PC-9 (cell line): Measurements from ENCODE around the gene CFAP77. TPM values are rescaled to one million over a fixed set of nuclear protein-coding genes. Genes with fewer than 3 reads are reported as not detected.

Experiments used
- BruUV-seq: library from RNA; stranded (reverse); fragments of 400-500 nt; replicated peaks from 2 replicates; lab custom pipeline; 2021; lab: Mats Ljungman, UMichigan
- CTCF ChIA-PET: fragments of 300-600 bp; sonication (Branson Sonifier 250); formaldehyde crosslinking; loops from one replicate; lab custom pipeline; 2022; ENCODE audit warnings: antibody characterized with exemption; lab: Charles Lee
- POLR2A ChIA-PET: fragments of 300-600 bp; sonication (Branson Sonifier 250); formaldehyde crosslinking; loops from one replicate; lab custom pipeline; 2022; ENCODE audit warnings: antibody characterized with exemption; ENCODE audit not compliant: unreplicated experiment; lab: Charles Lee
- DNase-seq, 2 experiments: peaks; one replicate each; pipeline versions ENCODE4 v3.0.0 to v3.0.0-alpha.2; 2015 to 2022; ENCODE audit warnings: mixed read lengths in 1 of 2
- H2AFZ ChIP-seq: fragments of 200-600 bp; sonication (generic); 2 replicates; pipeline ENCODE4 v1.8.1; 2017; ENCODE audit warnings: antibody characterized with exemption
- H3F3A ChIP-seq: fragments of 200-600 bp; sonication (generic); 2 replicates; pipeline ENCODE4 v1.8.1; 2017; ENCODE audit warnings: antibody characterized with exemption, mild to moderate bottlenecking, low read depth; ENCODE audit not compliant: insufficient read depth
- H3K27ac ChIP-seq: fragments of 200-600 bp; sonication (generic); 2 replicates; pipeline ENCODE4 v1.6.1; 2016; ENCODE audit warnings: mixed run types
- H3K27me3 ChIP-seq: fragments of 200-600 bp; sonication (generic); 2 replicates; pipeline ENCODE4 v1.6.1; 2016; ENCODE audit warnings: low read depth, mixed run types; ENCODE audit not compliant: insufficient read depth
- H3K36me3 ChIP-seq: fragments of 200-600 bp; sonication (generic); 2 replicates; pipeline ENCODE4 v1.6.1; 2016; ENCODE audit warnings: low read depth, mixed run types
- H3K4me1 ChIP-seq: fragments of 200-600 bp; sonication (generic); replicated peaks from 2 replicates; pipeline ENCODE4 v1.6.1; 2016; ENCODE audit warnings: mixed run types; ENCODE audit not compliant: insufficient read depth
- H3K4me2 ChIP-seq: fragments of 200-600 bp; sonication (generic); 2 replicates; pipeline ENCODE4 v1.6.1; 2017; ENCODE audit warnings: mixed run types
- H3K4me3 ChIP-seq: fragments of 200-600 bp; sonication (generic); 2 replicates; pipeline ENCODE4 v1.6.1; 2016; ENCODE audit warnings: mixed run types
- H3K79me2 ChIP-seq: fragments of 200-600 bp; sonication (generic); 2 replicates; pipeline ENCODE4 v1.6.1; 2017; ENCODE audit warnings: low read depth, mixed run types
- H3K9me2 ChIP-seq: fragments of 200-600 bp; sonication (generic); 2 replicates; pipeline ENCODE4 v1.8.1; 2017; ENCODE audit warnings: mild to moderate bottlenecking; ENCODE audit not compliant: insufficient read depth
- H3K9me3 ChIP-seq: fragments of 200-600 bp; sonication (generic); 2 replicates; pipeline ENCODE4 v1.8.1; 2016; ENCODE audit warnings: low read depth; ENCODE audit not compliant: insufficient read depth
- H4K20me1 ChIP-seq: fragments of 200-600 bp; sonication (generic); 2 replicates; pipeline ENCODE4 v1.8.1; 2017; ENCODE audit not compliant: insufficient read depth
- EZH2 ChIP-seq: fragments of 200-600 bp; sonication (generic); IDR thresholded peaks from 2 replicates; pipeline ENCODE4 v1.8.0; 2017; ENCODE audit warnings: antibody characterized with exemption, low read depth
- intact Hi-C: fragments of 100-400 bp; cut with micrococcal nuclease; formaldehyde crosslinking; loops from one replicate; pipeline ENCODE4 v1.10.0; 2022; ENCODE audit not compliant: unreplicated experiment
- total RNA-seq: library from RNA; stranded (reverse); gene quantifications from 2 replicates; pipeline ENCODE4 v1.2.3, GENCODE V29; 2021
- TF ChIP-seq, protein P1 (sequence below): fragments of 200-600 bp; sonication (generic); conservative IDR thresholded peaks from 2 replicates; pipeline ENCODE4 v1.6.1; 2017; ENCODE audit warnings: mixed run types, antibody characterized with exemption, mild to moderate bottlenecking, moderate library complexity

Gene CFAP77
- total RNA-seq, 1 experiment from 2014 or later: not detected

GRCh38 chr9:132410642-132411041 lies 631 bp downstream of the CFAP77 start:
- H3K27me3 ChIP-seq: peaks cover 61% of the 10 kb centered on the region
- POLR2A ChIA-PET: interaction anchor here (0.6 to 0.7 kb wide), 2 partner anchors 191 to 242 kb away, joined by 3 to 5 read pairs; no protein-coding TSS in a partner anchor
- H3K4me2 ChIP-seq: peak overlapping the region; percentile 58
- no peaks in the 10 kb centered on the region for H3K9me2 ChIP-seq
- no peak overlapping the region for H3K4me3 ChIP-seq
- CTCF ChIA-PET: interaction anchor here (0.7 kb wide), 1 partner anchor 612 kb away, joined by 9 read pairs; no protein-coding TSS in a partner anchor
- no peaks in the 10 kb centered on the region for H3K9me3 ChIP-seq
- no peak overlapping the region for H3K27ac ChIP-seq
- no peak for DNase-seq
- 0 out of 2 replicates have a peak, but pooled peaks cover 7% of the 10 kb centered on the region for H3F3A ChIP-seq
- intact Hi-C loops: loop anchor here (1.0 to 10.0 kb wide), 7 partner anchors 96 to 612 kb away; no protein-coding TSS in a partner anchor
- H3K79me2 ChIP-seq: peaks cover 9% of the 10 kb centered on the region
- H2AFZ ChIP-seq: no peak overlapping the region
- H4K20me1 ChIP-seq: no peaks in the 10 kb centered on the region
- H3K4me1 ChIP-seq: peaks cover 7% of the 10 kb centered on the region; the same call in 1 of the 2 replicates
- H3K36me3 ChIP-seq: no peaks in the 10 kb centered on the region
- TF ChIP-seq, protein P1, sequence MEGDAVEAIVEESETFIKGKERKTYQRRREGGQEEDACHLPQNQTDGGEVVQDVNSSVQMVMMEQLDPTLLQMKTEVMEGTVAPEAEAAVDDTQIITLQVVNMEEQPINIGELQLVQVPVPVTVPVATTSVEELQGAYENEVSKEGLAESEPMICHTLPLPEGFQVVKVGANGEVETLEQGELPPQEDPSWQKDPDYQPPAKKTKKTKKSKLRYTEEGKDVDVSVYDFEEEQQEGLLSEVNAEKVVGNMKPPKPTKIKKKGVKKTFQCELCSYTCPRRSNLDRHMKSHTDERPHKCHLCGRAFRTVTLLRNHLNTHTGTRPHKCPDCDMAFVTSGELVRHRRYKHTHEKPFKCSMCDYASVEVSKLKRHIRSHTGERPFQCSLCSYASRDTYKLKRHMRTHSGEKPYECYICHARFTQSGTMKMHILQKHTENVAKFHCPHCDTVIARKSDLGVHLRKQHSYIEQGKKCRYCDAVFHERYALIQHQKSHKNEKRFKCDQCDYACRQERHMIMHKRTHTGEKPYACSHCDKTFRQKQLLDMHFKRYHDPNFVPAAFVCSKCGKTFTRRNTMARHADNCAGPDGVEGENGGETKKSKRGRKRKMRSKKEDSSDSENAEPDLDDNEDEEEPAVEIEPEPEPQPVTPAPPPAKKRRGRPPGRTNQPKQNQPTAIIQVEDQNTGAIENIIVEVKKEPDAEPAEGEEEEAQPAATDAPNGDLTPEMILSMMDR: no peak
- no peak for TF ChIP-seq EZH2
- no TSS peak for BruUV-seq

GRCh38 chr9:132411091-132411508 lies 1.1 kb downstream of the CFAP77 start:
- H3K4me3 ChIP-seq: no peak overlapping the region
- TF ChIP-seq, protein P1: peak; percentile 78
- no peak for TF ChIP-seq EZH2
- peaks cover 66% of the 10 kb centered on the region for H3K27me3 ChIP-seq
- H3K9me2 ChIP-seq: no peaks in the 10 kb centered on the region
- peaks cover 5% of the 10 kb centered on the region for H3K79me2 ChIP-seq
- no TSS peak for BruUV-seq
- peaks cover 4% of the 10 kb centered on the region; the same call in 1 of the 2 replicates for H3K4me1 ChIP-seq
- H3K27ac ChIP-seq: no peak overlapping the region
- peak overlapping the region; percentile 58 for H3K4me2 ChIP-seq
- DNase-seq: peak; percentile 53 to 75
- POLR2A ChIA-PET: no interaction called here
- CTCF ChIA-PET: no interaction called here
- H3F3A ChIP-seq: 0 out of 2 replicates have a peak, but pooled peaks cover 7% of the 10 kb centered on the region
- intact Hi-C loops: loop anchor here (1.0 to 10.0 kb wide), 7 partner anchors 96 to 611 kb away; no protein-coding TSS in a partner anchor
- H3K36me3 ChIP-seq: no peaks in the 10 kb centered on the region
- no peak overlapping the region for H2AFZ ChIP-seq
- no peaks in the 10 kb centered on the region for H4K20me1 ChIP-seq
- no peaks in the 10 kb centered on the region for H3K9me3 ChIP-seq

DNA sequence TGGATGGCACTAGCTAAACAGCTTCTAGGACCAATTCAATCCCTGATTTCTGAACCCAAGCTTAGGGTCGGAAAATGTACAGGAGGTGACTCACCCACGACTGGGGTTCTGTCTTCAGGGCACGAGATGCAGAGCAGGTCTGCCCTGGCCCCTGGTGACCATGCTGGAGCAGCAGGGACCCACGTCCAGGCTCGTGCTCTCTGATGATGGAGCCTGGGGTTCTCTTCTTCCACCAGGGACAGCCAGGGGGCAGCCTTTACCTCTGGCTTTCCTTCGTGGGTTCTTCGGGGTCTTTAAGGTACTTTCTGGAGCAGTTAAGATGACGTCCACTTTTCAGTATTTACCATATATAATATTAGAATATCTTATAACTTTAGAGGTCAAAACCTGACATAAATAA lies 2.1 kb downstream of the CFAP77 start:
- H3K27ac ChIP-seq: no peak overlapping the region
- intact Hi-C loops: loop anchor here (10.0 kb wide), 1 partner anchor 493 kb away; no protein-coding TSS in a partner anchor
- H3K27me3 ChIP-seq: peaks cover 76% of the 10 kb centered on the region
- POLR2A ChIA-PET: no interaction called here
- TF ChIP-seq, protein P1: peak; percentile 41; the same call in 1 of the 2 replicates
- TF ChIP-seq EZH2: no peak
- H3K4me2 ChIP-seq: no peak overlapping the region
- no peaks in the 10 kb centered on the region for H3K79me2 ChIP-seq
- H3K36me3 ChIP-seq: no peaks in the 10 kb centered on the region
- no TSS peak for BruUV-seq
- no peaks in the 10 kb centered on the region for H4K20me1 ChIP-seq
- H3F3A ChIP-seq: 0 out of 2 replicates have a peak, but pooled peaks cover 7% of the 10 kb centered on the region
- no peak overlapping the region for H2AFZ ChIP-seq
- CTCF ChIA-PET: no interaction called here
- H3K9me3 ChIP-seq: no peaks in the 10 kb centered on the region
- H3K4me3 ChIP-seq: no peak overlapping the region
- peaks cover 4% of the 10 kb centered on the region; the same call in 1 of the 2 replicates for H3K4me1 ChIP-seq
- DNase-seq: no peak
- H3K9me2 ChIP-seq: no peaks in the 10 kb centered on the region
